Neural cell (in vitro differentiated cells): ENCODE data around the gene CRTAC1. TPM values are rescaled to one million over a fixed set of nuclear protein-coding genes. Genes with fewer than 3 reads are reported as not detected.

ENCODE experiments used
- H2AFZ ChIP-seq: fragments of 200-600, 300-800 bp; sonication (generic), shearing (Covaris generic); 2 replicates; pipeline ENCODE4 v1.6.0; 2014; ENCODE audit warnings: low read depth, mild to moderate bottlenecking, antibody characterized with exemption, low read length, moderate library complexity
- H3F3A ChIP-seq: fragments of 200-600 bp; shearing (Covaris generic); 2 replicates; pipeline ENCODE4 v1.6.1; 2016; ENCODE audit warnings: mild to moderate bottlenecking, moderate library complexity, mixed read lengths, antibody characterized with exemption, low read length; ENCODE audit not compliant: insufficient read depth, poor library complexity, severe bottlenecking
- H3K27ac ChIP-seq: fragments of 200-600, 300-800 bp; sonication (generic), shearing (Covaris generic); 2 replicates; pipeline ENCODE4 v1.5.1; 2014; ENCODE audit warnings: mild to moderate bottlenecking, low read length, moderate library complexity
- H3K27me3 ChIP-seq: fragments of 300-800, 200-600 bp; sonication (generic), shearing (Covaris generic); 2 replicates; pipeline ENCODE4 v1.6.0; 2014; ENCODE audit warnings: mild to moderate bottlenecking, low read depth, low read length, moderate library complexity; ENCODE audit not compliant: insufficient read depth
- H3K36me3 ChIP-seq: fragments of 300-800, 200-600 bp; sonication (generic), shearing (Covaris generic); 2 replicates; pipeline ENCODE4 v1.5.1; 2014; ENCODE audit warnings: mild to moderate bottlenecking, antibody characterized with exemption, low read length, moderate library complexity; ENCODE audit not compliant: insufficient read depth
- H3K4me2 ChIP-seq: fragments of 300-800, 200-600 bp; sonication (generic), shearing (Covaris generic); 2 replicates; pipeline ENCODE4 v1.6.0; 2014; ENCODE audit warnings: mild to moderate bottlenecking, low read length
- H3K4me3 ChIP-seq: fragments of 300-800, 200-600 bp; sonication (generic), shearing (Covaris generic); 2 replicates; pipeline ENCODE4 v1.5.1; 2014; ENCODE audit warnings: mild to moderate bottlenecking, low read length, moderate library complexity
- H3K79me2 ChIP-seq: fragments of 200-600 bp; shearing (Covaris generic); replicated peaks from 2 replicates; pipeline ENCODE4 v1.6.0; 2014; ENCODE audit warnings: mild to moderate bottlenecking, low read length, moderate library complexity; ENCODE audit not compliant: insufficient read depth
- H3K9ac ChIP-seq: fragments of 300-800, 200-600 bp; sonication (generic), shearing (Covaris generic); 2 replicates; pipeline ENCODE4 v1.6.1; 2016; ENCODE audit warnings: mild to moderate bottlenecking, low read length, mixed read lengths
- H3K9me2 ChIP-seq: fragments of 200-600 bp; shearing (Covaris generic); 2 replicates; pipeline ENCODE4 v1.6.1; 2016; ENCODE audit warnings: mild to moderate bottlenecking, low read length, mixed read lengths; ENCODE audit not compliant: insufficient read depth
- H3K9me3 ChIP-seq: fragments of 200-600, 300-800 bp; sonication (generic), shearing (Covaris generic); 2 replicates; pipeline ENCODE4 v1.6.1; 2016; ENCODE audit warnings: mild to moderate bottlenecking, mixed run types, low read length, moderate library complexity, mixed read lengths
- H4K20me1 ChIP-seq: fragments of 200-600 bp; shearing (Covaris generic); 2 replicates; pipeline ENCODE4 v1.6.1; 2016; ENCODE audit warnings: mild to moderate bottlenecking, mixed run types; ENCODE audit not compliant: insufficient read depth
- EP300 ChIP-seq: fragments of 450-650 bp; conservative IDR thresholded peaks from 2 replicates; pipeline ENCODE4 v1.6.1; 2014; ENCODE audit warnings: antibody characterized with exemption, mild to moderate bottlenecking, moderate library complexity; ENCODE audit not compliant: poor library complexity, severe bottlenecking
- EZH2 ChIP-seq: fragments of 200-600, 300-800 bp; shearing (Covaris generic), sonication (generic); IDR thresholded peaks from 2 replicates; pipeline ENCODE4 v1.6.1; 2014; ENCODE audit warnings: antibody characterized with exemption, low read length, borderline replicate concordance, mild to moderate bottlenecking; ENCODE audit not compliant: insufficient read depth, poor library complexity, severe bottlenecking
- MXI1 ChIP-seq: fragments of 450-650 bp; conservative IDR thresholded peaks from 2 replicates; pipeline ENCODE4 v1.6.1; 2014; ENCODE audit warnings: antibody characterized with exemption, mild to moderate bottlenecking; ENCODE audit not compliant: poor library complexity, severe bottlenecking
- POLR2AphosphoS5 ChIP-seq: IDR thresholded peaks from 2 replicates; pipeline ENCODE4 v1.6.1; 2012
- RAD21 ChIP-seq: fragments of 450-650 bp; conservative IDR thresholded peaks from 2 replicates; pipeline ENCODE4 v1.6.1; 2014; ENCODE audit warnings: antibody characterized with exemption, mild to moderate bottlenecking, moderate library complexity
- SMC3 ChIP-seq: fragments of 450-650 bp; conservative IDR thresholded peaks from 2 replicates; pipeline ENCODE4 v1.6.1; 2014; ENCODE audit warnings: antibody characterized with exemption, mild to moderate bottlenecking, moderate library complexity; ENCODE audit not compliant: poor library complexity
- TAF1 ChIP-seq: IDR thresholded peaks from 2 replicates; pipeline ENCODE4 v1.6.1; 2012; ENCODE audit warnings: low read depth
- polyA plus RNA-seq: library from polyadenylated mRNA; depleted of rRNA; stranded (reverse); fragments of >200 nt; gene quantifications from 2 replicates; pipeline ENCODE4 v1.2.3, GENCODE V29; 2014
- TF ChIP-seq, protein P1 (sequence below): fragments of 450-650 bp; IDR thresholded peaks from 2 replicates; pipeline ENCODE4 v1.5.1; 2014; ENCODE audit warnings: antibody characterized with exemption, mild to moderate bottlenecking, moderate library complexity; ENCODE audit not compliant: poor library complexity, severe bottlenecking
- TF ChIP-seq, protein P2 (sequence below): IDR thresholded peaks from 2 replicates; pipeline ENCODE4 v1.6.1; 2012; ENCODE audit warnings: borderline replicate concordance

CRTAC1 gene
- polyA plus RNA-seq, 1 donor from 2014 or later = 1.1 TPM

DNA sequence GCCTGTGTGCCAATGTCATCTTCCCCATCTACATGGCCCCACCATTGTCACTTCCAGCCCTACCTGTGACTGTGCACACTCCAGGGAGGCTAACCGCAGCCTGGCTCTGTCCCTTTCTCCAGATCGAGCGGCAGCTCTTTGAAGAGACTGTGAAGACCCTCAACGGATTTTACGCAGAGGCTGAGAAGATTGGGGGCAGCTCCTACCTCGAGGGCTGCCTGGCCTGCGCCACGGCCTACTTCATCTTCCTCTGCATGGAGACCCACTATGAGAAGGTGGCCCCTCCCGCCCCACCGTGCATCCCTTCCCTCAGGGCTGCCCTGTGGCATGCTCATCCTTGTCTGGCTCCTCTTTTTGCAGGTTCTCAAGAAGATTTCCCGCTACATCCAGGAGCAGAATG lies 166.6 kb downstream of the CRTAC1 start:
- H3K79me2 ChIP-seq = no peaks in the 10 kb centered on the region
- no peaks in the 10 kb centered on the region for H3K36me3 ChIP-seq
- H3K27ac ChIP-seq = no peak overlapping the region
- TF ChIP-seq, protein P1, sequence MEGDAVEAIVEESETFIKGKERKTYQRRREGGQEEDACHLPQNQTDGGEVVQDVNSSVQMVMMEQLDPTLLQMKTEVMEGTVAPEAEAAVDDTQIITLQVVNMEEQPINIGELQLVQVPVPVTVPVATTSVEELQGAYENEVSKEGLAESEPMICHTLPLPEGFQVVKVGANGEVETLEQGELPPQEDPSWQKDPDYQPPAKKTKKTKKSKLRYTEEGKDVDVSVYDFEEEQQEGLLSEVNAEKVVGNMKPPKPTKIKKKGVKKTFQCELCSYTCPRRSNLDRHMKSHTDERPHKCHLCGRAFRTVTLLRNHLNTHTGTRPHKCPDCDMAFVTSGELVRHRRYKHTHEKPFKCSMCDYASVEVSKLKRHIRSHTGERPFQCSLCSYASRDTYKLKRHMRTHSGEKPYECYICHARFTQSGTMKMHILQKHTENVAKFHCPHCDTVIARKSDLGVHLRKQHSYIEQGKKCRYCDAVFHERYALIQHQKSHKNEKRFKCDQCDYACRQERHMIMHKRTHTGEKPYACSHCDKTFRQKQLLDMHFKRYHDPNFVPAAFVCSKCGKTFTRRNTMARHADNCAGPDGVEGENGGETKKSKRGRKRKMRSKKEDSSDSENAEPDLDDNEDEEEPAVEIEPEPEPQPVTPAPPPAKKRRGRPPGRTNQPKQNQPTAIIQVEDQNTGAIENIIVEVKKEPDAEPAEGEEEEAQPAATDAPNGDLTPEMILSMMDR = no peak
- TF ChIP-seq MXI1 = no peak
- TF ChIP-seq, protein P2, sequence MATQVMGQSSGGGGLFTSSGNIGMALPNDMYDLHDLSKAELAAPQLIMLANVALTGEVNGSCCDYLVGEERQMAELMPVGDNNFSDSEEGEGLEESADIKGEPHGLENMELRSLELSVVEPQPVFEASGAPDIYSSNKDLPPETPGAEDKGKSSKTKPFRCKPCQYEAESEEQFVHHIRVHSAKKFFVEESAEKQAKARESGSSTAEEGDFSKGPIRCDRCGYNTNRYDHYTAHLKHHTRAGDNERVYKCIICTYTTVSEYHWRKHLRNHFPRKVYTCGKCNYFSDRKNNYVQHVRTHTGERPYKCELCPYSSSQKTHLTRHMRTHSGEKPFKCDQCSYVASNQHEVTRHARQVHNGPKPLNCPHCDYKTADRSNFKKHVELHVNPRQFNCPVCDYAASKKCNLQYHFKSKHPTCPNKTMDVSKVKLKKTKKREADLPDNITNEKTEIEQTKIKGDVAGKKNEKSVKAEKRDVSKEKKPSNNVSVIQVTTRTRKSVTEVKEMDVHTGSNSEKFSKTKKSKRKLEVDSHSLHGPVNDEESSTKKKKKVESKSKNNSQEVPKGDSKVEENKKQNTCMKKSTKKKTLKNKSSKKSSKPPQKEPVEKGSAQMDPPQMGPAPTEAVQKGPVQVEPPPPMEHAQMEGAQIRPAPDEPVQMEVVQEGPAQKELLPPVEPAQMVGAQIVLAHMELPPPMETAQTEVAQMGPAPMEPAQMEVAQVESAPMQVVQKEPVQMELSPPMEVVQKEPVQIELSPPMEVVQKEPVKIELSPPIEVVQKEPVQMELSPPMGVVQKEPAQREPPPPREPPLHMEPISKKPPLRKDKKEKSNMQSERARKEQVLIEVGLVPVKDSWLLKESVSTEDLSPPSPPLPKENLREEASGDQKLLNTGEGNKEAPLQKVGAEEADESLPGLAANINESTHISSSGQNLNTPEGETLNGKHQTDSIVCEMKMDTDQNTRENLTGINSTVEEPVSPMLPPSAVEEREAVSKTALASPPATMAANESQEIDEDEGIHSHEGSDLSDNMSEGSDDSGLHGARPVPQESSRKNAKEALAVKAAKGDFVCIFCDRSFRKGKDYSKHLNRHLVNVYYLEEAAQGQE = no peak
- no peak for TF ChIP-seq POLR2AphosphoS5
- TF ChIP-seq RAD21 = no peak
- TF ChIP-seq EP300 = no peak
- no peak for TF ChIP-seq EZH2
- TF ChIP-seq TAF1 = no peak
- no peak for TF ChIP-seq SMC3
- H4K20me1 ChIP-seq = no peaks in the 10 kb centered on the region
- H3K4me2 ChIP-seq = no peak overlapping the region
- no peaks in the 10 kb centered on the region for H3K9me3 ChIP-seq
- no peaks in the 10 kb centered on the region for H3K9me2 ChIP-seq
- no peaks in the 10 kb centered on the region for H3K27me3 ChIP-seq
- H3K4me3 ChIP-seq = no peak overlapping the region
- H2AFZ ChIP-seq = no peak overlapping the region
- no peak overlapping the region for H3K9ac ChIP-seq
- no peaks in the 10 kb centered on the region for H3F3A ChIP-seq

DNA sequence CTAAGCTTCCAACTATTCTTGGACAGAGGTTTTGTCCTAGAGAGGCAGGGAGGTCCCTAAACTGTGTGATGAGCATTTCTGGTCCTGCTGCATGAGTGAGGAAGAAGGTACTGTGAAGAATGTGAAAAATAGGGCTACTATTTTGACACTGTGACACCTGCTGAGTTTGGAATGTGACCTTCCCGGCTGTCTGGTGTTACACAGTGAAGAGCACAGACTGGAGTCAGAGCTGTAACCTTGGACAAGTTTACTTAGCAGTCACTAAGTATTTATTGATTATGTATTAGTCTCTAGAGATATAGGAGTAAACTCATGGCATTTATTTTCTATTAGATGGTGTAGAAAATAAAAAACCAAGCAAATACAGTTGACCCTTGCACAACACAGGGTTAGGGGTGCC lies 168.5 kb downstream of the CRTAC1 start:
- no peaks in the 10 kb centered on the region for H3K9me3 ChIP-seq
- H3K36me3 ChIP-seq = no peaks in the 10 kb centered on the region
- no peaks in the 10 kb centered on the region for H4K20me1 ChIP-seq
- TF ChIP-seq, protein P1 = no peak
- TF ChIP-seq RAD21 (no peak), POLR2AphosphoS5 (no peak), EP300 (no peak), SMC3 (no peak), TAF1 (no peak), MXI1 (no peak), EZH2 (no peak)
- TF ChIP-seq, protein P2 = no peak
- H3K79me2 ChIP-seq = no peaks in the 10 kb centered on the region
- H3K4me3 ChIP-seq = no peak overlapping the region
- H3K9ac ChIP-seq = no peak overlapping the region
- no peaks in the 10 kb centered on the region for H3K9me2 ChIP-seq
- no peak overlapping the region for H3K27ac ChIP-seq
- H3K27me3 ChIP-seq = no peaks in the 10 kb centered on the region
- H2AFZ ChIP-seq = no peak overlapping the region
- no peak overlapping the region for H3K4me2 ChIP-seq
- H3F3A ChIP-seq = no peaks in the 10 kb centered on the region
